Ovary (tissue), 3 donors: Measurements from ENCODE around the gene HIGD2A.

ENCODE experiments used
- CTCF ChIP-seq, 3 donors: fragments of 450-650 bp in 2 of 3; fragments of 200-600 bp in 1 of 3; IDR thresholded peaks; one replicate each; pipeline versions ENCODE4 v1.5.1 to v1.8.0; 2016 to 2022; ENCODE audit warnings: antibody characterized with exemption in 3 of 3, mild to moderate bottlenecking in 1 of 3
- EP300 ChIP-seq: sonication (generic); formaldehyde crosslinking; IDR thresholded peaks from one replicate; pipeline ENCODE4 v1.6.1; 2017; ENCODE audit warnings: antibody characterized with exemption
- POLR2A ChIP-seq: fragments of 450-650 bp; IDR thresholded peaks from one replicate; pipeline ENCODE4 v1.6.1; 2017; ENCODE audit warnings: antibody characterized with exemption, mild to moderate bottlenecking, moderate library complexity
- donor health status: DM: no; HTN: no; CAD: no.

GRCh38 chr5:176427971-176428370 is 39.4 kb downstream of the HIGD2A start:
- no peak for TF ChIP-seq CTCF (IDR thresholded peaks at IDR 0.05)
- no peak for TF ChIP-seq POLR2A
- no peak for TF ChIP-seq EP300
